Liver (tissue), 9 donors: ENCODE data around the gene CMIP. TPM values are rescaled to one million over a fixed set of nuclear protein-coding genes. Genes with fewer than 3 reads are reported as not detected.

Experiments
- DNase-seq: peaks from one replicate; pipeline ENCODE4 v3.0.0-alpha.2; 2017; ENCODE audit warnings: low spot score
- H3K27ac ChIP-seq, 2 donors: one replicate each; pipeline ENCODE4 v1.7.0; 2013; ENCODE audit warnings: inconsistent platforms in 2 of 2, low read length in 2 of 2, control low read depth in 1 of 2, low read depth in 1 of 2, mild to moderate bottlenecking in 1 of 2
- H3K27me3 ChIP-seq, 4 donors: one replicate each; pipeline versions ENCODE4 v1.6.1 to v1.7.0; 2013; ENCODE audit warnings: low read length in 3 of 4, inconsistent platforms in 1 of 4, mild to moderate bottlenecking in 1 of 4, moderate library complexity in 1 of 4; ENCODE audit not compliant: control insufficient read depth in 4 of 4, insufficient read depth in 4 of 4
- H3K36me3 ChIP-seq, 4 donors: one replicate each; pipeline versions ENCODE4 v1.6.1 to v1.7.0; 2013; ENCODE audit warnings: low read length in 3 of 4, mild to moderate bottlenecking in 3 of 4, low read depth in 1 of 4, moderate library complexity in 1 of 4; ENCODE audit not compliant: control insufficient read depth in 4 of 4, insufficient read depth in 3 of 4
- H3K4me1 ChIP-seq, 4 donors: one replicate each; pipeline versions ENCODE4 v1.6.1 to v1.7.0; 2013; ENCODE audit warnings: low read length in 3 of 4, mild to moderate bottlenecking in 3 of 4, moderate library complexity in 1 of 4; ENCODE audit not compliant: control insufficient read depth in 4 of 4, insufficient read depth in 4 of 4
- H3K4me3 ChIP-seq, 3 donors: one replicate each; pipeline versions ENCODE4 v1.6.1 to v1.7.0; 2013; ENCODE audit warnings: low read length in 3 of 3, control low read depth in 1 of 3, low read depth in 1 of 3, mild to moderate bottlenecking in 1 of 3
- H3K9ac ChIP-seq, 2 donors: one replicate each; pipeline ENCODE4 v1.7.0; 2013; ENCODE audit warnings: low read length in 2 of 2, mild to moderate bottlenecking in 2 of 2, moderate library complexity in 2 of 2, control low read depth in 1 of 2, low read depth in 1 of 2
- H3K9me3 ChIP-seq, 4 donors: one replicate each; pipeline versions ENCODE4 v1.6.1 to v1.7.0; 2013; ENCODE audit warnings: low read length in 3 of 4; ENCODE audit not compliant: control insufficient read depth in 4 of 4
- EGR1 ChIP-seq, 2 donors: IDR thresholded peaks; 2 replicates each; pipeline ENCODE4 v1.6.1; 2016 to 2018; ENCODE audit warnings: antibody characterized with exemption in 2 of 2, low read depth in 2 of 2
- FOXA1 ChIP-seq: IDR thresholded peaks from 2 replicates; pipeline ENCODE4 v1.6.1; 2016; ENCODE audit warnings: antibody characterized with exemption
- FOXA2 ChIP-seq: IDR thresholded peaks from 2 replicates; pipeline ENCODE4 v1.6.1; 2016; ENCODE audit warnings: antibody characterized with exemption
- GABPA ChIP-seq, 2 donors: IDR thresholded peaks in 1 of 2; conservative IDR thresholded peaks in 1 of 2; 2 replicates each; pipeline ENCODE4 v1.6.1; 2016; ENCODE audit warnings: antibody characterized with exemption in 2 of 2, mild to moderate bottlenecking in 1 of 2, moderate library complexity in 1 of 2
- HNF4A ChIP-seq, 2 donors: conservative IDR thresholded peaks; 2 replicates each; pipeline ENCODE4 v1.6.1; 2016; ENCODE audit warnings: antibody characterized with exemption in 2 of 2, mild to moderate bottlenecking in 2 of 2
- HNF4G ChIP-seq: IDR thresholded peaks from 2 replicates; pipeline ENCODE4 v1.6.1; 2016; ENCODE audit warnings: antibody characterized with exemption
- JUND ChIP-seq, 2 donors: IDR thresholded peaks; 2 replicates each; pipeline ENCODE4 v1.6.1; 2016; ENCODE audit warnings: antibody characterized with exemption in 2 of 2
- NR2F2 ChIP-seq: IDR thresholded peaks from 2 replicates; pipeline ENCODE4 v1.6.1; 2016; ENCODE audit warnings: antibody characterized with exemption
- RAD21 ChIP-seq, 2 donors: IDR thresholded peaks; 2 replicates each; pipeline ENCODE4 v1.6.1; 2016; ENCODE audit warnings: antibody characterized with exemption in 2 of 2, mild to moderate bottlenecking in 2 of 2
- RXRA ChIP-seq, 2 donors: IDR thresholded peaks; 2 replicates each; pipeline ENCODE4 v1.6.1; 2017 to 2018; ENCODE audit warnings: antibody characterized with exemption in 2 of 2, mild to moderate bottlenecking in 1 of 2
- SP1 ChIP-seq: IDR thresholded peaks from 2 replicates; pipeline ENCODE4 v1.6.1; 2018; ENCODE audit warnings: antibody characterized with exemption, mild to moderate bottlenecking
- TAF1 ChIP-seq: conservative IDR thresholded peaks from 2 replicates; pipeline ENCODE4 v1.6.1; 2016; ENCODE audit warnings: antibody characterized with exemption, mild to moderate bottlenecking
- YY1 ChIP-seq: IDR thresholded peaks from 2 replicates; pipeline ENCODE4 v1.6.1; 2016; ENCODE audit warnings: antibody characterized with exemption, mild to moderate bottlenecking
- WGBS: extraction: QIAGEN DNeasy Blood & Tissue Kit; methylation state at CpG from one replicate; pipeline ENCODE4 v1.1.7; 2013; 5-methylcytosine and 5-hydroxymethylcytosine counted together
- polyA plus RNA-seq, 2 donors: library from polyadenylated mRNA; stranded (reverse) in 1 of 2; unstranded in 1 of 2; fragments of 200-250 nt in 1 of 2; fragments of >200 nt in 1 of 2; fragmentation: Nextera tagmentation in 1 of 2; extraction: Ambion mirVana in 1 of 2; gene quantifications; one replicate each; pipeline versions ENCODE4 v1.2.1 to v1.2.3, GENCODE V29; 2013 to 2015
- total RNA-seq, 2 donors: library from RNA; depleted of rRNA; stranded (reverse); fragments of >200 nt; gene quantifications; one replicate each; pipeline ENCODE4 v1.2.3, GENCODE V29; 2014
- TF ChIP-seq, protein P1 (sequence below): IDR thresholded peaks from 2 replicates; pipeline ENCODE4 v1.6.1; 2016; ENCODE audit warnings: antibody characterized with exemption, mild to moderate bottlenecking
- TF ChIP-seq, protein P2 (sequence below): IDR thresholded peaks from 2 replicates; pipeline ENCODE4 v1.6.1; 2016; ENCODE audit warnings: antibody characterized with exemption
- TF ChIP-seq, protein P3 (sequence below): IDR thresholded peaks from 2 replicates; pipeline ENCODE4 v1.6.1; 2016; ENCODE audit warnings: antibody characterized with exemption
- TF ChIP-seq, protein P4 (sequence below): IDR thresholded peaks from 2 replicates; pipeline ENCODE4 v1.6.1; 2016; ENCODE audit warnings: antibody characterized with exemption
- TF ChIP-seq, protein P5 (sequence below): fragments of 150-350 bp; IDR thresholded peaks from 2 replicates; pipeline ENCODE4 v1.5.1; 2017; ENCODE audit warnings: improper control_type of control experiment, low read depth, low read length; ENCODE audit not compliant: missing input control
- donor health status: healthy.
- donor health status: healthy.
- donor health status: healthy.
- donor health status: healthy.
- donor health status: healthy.

Gene CMIP
- total and polyA plus RNA-seq, 4 donors, result 1.7 to 15.6 (median 10.1) TPM

DNA sequence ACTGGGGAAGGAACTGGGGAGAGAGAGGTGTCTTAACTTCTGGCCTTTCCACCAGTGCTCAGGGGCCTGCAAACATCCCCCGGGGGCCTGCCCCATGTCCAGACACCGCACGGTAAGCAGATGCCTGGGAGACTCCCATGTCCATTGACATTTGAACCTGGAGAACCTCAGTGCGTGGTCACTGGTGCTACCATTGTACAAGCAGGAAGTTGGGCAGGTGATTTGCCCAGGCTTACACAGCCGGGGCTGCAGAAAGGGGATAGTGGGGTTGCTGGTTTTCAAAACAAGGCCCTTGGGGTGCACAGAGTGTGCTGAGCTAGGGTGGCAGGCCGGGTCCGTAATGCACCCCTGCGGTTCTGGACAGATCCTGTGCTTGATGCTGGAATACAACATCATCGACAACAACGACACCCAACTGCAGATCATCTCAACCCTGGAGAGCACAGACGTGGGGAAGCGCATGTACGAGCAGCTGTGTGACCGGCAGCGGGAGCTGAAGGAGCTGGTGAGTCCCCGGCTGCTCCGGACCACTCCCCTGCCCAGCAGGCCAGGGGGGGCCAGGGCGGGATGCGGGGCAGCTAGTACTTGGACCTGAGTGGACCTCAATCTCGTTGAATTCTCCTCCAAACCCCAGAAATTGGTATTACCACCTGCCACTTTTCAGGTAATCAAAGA lies 256.8 kb downstream of the CMIP start:
- no peak overlapping the region for H3K4me3 ChIP-seq
- no peak overlapping the region for H3K27ac ChIP-seq
- H3K9ac ChIP-seq, result no peak overlapping the region
- H3K36me3 ChIP-seq, result peaks cover 2 to 72% (median 28%) of the 10 kb centered on the region in 4 donors
- WGBS, result 94% methylated on average over 20 of the region's 20 CpGs
- no peaks in the 10 kb centered on the region for H3K27me3 ChIP-seq
- H3K4me1 ChIP-seq, result no peaks in the 10 kb centered on the region
- H3K9me3 ChIP-seq, result no peaks in the 10 kb centered on the region
- TF ChIP-seq, protein P1, sequence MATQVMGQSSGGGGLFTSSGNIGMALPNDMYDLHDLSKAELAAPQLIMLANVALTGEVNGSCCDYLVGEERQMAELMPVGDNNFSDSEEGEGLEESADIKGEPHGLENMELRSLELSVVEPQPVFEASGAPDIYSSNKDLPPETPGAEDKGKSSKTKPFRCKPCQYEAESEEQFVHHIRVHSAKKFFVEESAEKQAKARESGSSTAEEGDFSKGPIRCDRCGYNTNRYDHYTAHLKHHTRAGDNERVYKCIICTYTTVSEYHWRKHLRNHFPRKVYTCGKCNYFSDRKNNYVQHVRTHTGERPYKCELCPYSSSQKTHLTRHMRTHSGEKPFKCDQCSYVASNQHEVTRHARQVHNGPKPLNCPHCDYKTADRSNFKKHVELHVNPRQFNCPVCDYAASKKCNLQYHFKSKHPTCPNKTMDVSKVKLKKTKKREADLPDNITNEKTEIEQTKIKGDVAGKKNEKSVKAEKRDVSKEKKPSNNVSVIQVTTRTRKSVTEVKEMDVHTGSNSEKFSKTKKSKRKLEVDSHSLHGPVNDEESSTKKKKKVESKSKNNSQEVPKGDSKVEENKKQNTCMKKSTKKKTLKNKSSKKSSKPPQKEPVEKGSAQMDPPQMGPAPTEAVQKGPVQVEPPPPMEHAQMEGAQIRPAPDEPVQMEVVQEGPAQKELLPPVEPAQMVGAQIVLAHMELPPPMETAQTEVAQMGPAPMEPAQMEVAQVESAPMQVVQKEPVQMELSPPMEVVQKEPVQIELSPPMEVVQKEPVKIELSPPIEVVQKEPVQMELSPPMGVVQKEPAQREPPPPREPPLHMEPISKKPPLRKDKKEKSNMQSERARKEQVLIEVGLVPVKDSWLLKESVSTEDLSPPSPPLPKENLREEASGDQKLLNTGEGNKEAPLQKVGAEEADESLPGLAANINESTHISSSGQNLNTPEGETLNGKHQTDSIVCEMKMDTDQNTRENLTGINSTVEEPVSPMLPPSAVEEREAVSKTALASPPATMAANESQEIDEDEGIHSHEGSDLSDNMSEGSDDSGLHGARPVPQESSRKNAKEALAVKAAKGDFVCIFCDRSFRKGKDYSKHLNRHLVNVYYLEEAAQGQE, result no peak
- TF ChIP-seq YY1 (no peak), EGR1 (IDR thresholded peaks at IDR 0.05; ENCODE audit: low read depth in 2 of 2) (no peak), TAF1 (no peak), RXRA (IDR thresholded peaks at IDR 0.05) (no peak), FOXA2 (no peak), RAD21 (IDR thresholded peaks at IDR 0.05) (no peak), JUND (IDR thresholded peaks at IDR 0.05) (no peak), HNF4A (conservative IDR thresholded peaks at IDR 0.05) (no peak), HNF4G (no peak), FOXA1 (no peak), GABPA (IDR thresholded peaks at IDR 0.05 in 1 of 2, conservative IDR thresholded peaks at IDR 0.05 in 1 of 2) (no peak), SP1 (no peak), NR2F2 (no peak)
- TF ChIP-seq, protein P2, sequence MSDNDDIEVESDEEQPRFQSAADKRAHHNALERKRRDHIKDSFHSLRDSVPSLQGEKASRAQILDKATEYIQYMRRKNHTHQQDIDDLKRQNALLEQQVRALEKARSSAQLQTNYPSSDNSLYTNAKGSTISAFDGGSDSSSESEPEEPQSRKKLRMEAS, result no peak
- TF ChIP-seq, protein P3, sequence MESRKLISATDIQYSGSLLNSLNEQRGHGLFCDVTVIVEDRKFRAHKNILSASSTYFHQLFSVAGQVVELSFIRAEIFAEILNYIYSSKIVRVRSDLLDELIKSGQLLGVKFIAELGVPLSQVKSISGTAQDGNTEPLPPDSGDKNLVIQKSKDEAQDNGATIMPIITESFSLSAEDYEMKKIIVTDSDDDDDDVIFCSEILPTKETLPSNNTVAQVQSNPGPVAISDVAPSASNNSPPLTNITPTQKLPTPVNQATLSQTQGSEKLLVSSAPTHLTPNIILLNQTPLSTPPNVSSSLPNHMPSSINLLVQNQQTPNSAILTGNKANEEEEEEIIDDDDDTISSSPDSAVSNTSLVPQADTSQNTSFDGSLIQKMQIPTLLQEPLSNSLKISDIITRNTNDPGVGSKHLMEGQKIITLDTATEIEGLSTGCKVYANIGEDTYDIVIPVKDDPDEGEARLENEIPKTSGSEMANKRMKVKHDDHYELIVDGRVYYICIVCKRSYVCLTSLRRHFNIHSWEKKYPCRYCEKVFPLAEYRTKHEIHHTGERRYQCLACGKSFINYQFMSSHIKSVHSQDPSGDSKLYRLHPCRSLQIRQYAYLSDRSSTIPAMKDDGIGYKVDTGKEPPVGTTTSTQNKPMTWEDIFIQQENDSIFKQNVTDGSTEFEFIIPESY, result no peak
- TF ChIP-seq, protein P4, sequence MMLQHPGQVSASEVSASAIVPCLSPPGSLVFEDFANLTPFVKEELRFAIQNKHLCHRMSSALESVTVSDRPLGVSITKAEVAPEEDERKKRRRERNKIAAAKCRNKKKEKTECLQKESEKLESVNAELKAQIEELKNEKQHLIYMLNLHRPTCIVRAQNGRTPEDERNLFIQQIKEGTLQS, result no peak
- TF ChIP-seq, protein P5, sequence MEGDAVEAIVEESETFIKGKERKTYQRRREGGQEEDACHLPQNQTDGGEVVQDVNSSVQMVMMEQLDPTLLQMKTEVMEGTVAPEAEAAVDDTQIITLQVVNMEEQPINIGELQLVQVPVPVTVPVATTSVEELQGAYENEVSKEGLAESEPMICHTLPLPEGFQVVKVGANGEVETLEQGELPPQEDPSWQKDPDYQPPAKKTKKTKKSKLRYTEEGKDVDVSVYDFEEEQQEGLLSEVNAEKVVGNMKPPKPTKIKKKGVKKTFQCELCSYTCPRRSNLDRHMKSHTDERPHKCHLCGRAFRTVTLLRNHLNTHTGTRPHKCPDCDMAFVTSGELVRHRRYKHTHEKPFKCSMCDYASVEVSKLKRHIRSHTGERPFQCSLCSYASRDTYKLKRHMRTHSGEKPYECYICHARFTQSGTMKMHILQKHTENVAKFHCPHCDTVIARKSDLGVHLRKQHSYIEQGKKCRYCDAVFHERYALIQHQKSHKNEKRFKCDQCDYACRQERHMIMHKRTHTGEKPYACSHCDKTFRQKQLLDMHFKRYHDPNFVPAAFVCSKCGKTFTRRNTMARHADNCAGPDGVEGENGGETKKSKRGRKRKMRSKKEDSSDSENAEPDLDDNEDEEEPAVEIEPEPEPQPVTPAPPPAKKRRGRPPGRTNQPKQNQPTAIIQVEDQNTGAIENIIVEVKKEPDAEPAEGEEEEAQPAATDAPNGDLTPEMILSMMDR, result no peak
- DNase-seq, result no peak
